Measurements from ENCODE around the gene MAS1L.

DNA sequence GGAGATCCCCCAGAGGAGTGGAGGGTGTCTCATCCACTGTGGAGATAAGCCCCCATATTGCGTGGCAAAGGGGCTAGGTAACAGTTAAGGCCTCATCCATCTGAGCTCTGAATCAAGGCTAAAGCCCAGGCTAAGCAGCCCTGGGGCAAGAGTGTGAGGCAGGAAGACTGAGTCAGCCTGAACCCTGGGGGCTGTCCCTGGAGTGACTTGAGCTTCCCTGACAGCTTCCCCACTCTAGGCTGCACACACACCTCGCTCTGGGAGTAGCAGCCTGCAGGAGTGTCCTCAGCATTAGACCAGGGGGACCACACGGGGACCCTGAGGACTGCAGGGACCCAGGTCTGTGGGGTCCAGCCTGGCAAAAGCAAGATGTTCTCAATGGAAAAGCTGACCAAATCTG lies 43.9 kb upstream of the MAS1L start:
- TF ChIP-seq CTCF (IDR thresholded peaks at IDR 0.05), result no peak
- no peak for TF ChIP-seq ZFX (IDR thresholded peaks at IDR 0.05; ENCODE audit: borderline replicate concordance)
